Stimulated activated CD4-positive, alpha-beta T cell treated with anti-CD3 and anti-CD28 coated beads, Interleukin-15, amount 100 ng/mL, for 1 hour (primary cell): Measurements from ENCODE around the gene TSR3.

Experiments
- DNase-seq, 2 donors: peaks; one replicate each; pipeline ENCODE4 v3.0.0-alpha.2; 2020; ENCODE audit warnings: low read depth in 1 of 2, low spot score in 1 of 2

The TSR3 gene

DNA sequence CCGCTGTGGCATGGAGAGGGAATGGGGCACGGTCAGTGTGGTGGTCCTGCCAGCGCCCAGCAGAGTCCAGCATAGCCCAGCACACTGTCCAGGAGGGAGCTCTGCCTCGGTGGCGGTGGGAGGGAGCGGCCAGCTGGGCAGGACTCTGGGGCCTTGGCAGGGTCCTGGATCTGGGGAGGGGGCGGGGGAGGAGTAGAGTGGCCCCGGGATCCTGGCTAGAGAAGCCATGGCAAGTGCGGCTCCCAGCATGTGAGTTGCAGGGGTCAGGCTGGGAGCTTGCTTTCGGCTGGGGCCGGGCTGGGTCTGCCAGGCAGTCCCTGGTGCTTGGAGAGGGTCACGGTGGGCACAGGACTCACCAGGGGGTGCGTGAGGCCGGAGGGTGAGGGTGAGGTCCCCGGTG is 3.9 kb upstream of the TSR3 start:
- DNase-seq, result no peak

DNA sequence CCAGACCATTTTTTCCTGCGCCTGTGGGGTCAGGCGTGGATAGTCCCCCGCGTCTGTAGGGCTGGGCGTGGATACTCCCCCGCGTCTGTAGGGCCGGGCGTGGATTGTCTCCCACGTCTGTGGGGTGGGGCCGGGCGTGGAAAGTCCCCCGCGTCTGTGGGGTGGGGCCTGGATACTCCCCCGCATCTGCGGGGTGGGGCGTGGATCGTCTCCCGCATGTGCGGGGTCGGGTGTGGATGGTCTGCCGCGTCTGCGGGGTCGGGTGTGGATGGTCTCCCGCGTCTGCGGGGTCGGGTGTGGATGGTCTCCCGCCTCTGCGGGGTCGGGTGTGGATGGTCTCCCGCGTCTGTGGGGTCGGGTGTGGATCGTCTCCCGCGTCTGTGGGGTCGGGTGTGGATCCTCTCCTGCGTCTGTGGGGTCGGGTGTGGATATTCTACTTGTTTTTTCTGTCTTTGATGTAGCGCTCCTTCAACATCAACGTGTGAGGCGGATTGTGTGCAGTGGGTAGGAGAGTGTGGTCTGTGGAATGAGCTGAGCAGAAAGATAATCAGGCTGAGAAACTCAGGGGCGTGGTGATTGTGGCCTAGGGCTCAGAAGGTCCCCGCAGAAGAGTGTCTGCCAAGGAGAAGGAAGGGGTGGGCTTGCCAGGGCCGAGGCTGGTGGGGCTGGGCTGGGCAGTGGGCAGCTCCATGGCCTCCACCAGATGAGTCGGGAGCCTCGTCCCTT is 3.3 kb upstream of the TSR3 start:
- DNase-seq, result no peak

DNA sequence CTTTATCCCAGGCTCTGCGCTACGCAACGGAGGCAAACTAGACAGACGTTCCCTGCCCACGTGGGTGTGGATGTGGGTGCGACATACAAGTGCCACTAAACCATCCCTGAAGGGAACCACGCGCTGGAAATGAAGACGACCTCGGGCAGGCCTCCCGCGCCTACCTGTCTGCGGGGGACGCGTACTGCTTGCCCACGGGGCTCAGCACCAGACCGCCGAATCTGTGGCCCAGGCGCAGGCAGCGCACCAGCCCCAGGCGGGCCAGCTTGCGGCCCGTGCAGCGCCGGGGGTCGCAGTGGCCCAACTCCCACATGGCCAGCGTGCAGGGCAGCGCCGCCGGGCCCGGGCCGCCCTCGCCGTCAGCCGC is 480 bp downstream of the TSR3 start:
- no peak for DNase-seq

DNA sequence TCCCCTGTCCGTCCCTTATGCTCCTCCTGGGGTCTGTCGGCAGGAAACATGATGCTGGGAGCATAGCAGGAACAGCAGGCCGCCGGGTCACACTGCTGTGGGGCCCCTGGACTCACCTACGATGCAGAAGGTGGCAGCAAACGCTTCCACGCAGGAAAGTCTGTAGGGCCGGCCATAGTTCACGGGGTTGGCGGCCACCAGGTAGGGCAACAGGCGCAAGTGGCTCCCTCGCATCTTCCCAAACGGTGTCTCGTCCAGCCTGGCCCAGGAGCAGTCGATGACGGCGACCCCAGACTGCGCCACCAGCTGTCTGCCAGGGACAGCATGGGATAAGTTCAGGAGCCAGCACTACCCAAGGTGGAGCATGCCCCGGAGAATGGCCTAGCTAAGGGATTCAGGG is 987 bp downstream of the TSR3 start:
- no peak for DNase-seq

DNA sequence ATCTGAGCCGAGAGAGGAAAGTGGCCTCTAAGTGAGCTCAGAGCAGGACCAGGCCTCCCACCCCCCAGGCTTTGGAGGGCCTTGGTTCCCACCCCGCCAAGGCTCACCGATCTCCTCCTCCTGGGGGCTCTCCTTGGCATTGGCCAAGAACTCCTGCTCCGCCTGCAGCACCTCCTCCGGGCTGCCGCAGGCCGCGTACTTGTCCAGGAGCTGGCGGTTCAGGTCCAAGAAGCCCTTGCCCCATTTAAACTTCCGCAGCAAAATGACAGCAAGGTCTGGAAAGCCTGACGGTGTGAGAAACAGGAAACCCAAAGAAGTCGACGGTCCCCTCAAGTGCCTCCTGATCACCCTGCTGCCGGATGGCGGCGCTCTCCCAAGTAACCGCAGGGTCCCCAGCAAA is 1.7 kb downstream of the TSR3 start:
- no peak for DNase-seq

DNA sequence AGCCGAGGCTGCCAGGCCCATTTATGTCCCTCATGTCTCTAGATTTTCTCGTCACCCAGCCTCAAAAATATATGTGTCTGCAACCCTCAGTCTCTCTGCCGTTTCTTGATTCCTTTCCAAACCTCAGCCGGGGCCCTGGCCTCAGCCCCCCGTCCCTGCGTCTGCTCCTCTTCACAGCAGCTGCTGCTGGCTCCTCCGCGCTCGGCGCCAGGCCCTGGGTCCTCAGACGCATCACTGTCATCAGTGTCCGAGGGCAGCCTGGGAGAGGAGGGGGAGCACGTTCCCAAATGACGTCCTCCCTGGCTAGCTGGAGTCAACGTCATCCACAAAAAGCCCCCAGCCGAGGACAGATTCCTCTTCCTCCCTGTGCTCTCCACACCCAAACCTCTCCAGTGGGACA is 2.3 kb downstream of the TSR3 start:
- DNase-seq, result no peak

DNA sequence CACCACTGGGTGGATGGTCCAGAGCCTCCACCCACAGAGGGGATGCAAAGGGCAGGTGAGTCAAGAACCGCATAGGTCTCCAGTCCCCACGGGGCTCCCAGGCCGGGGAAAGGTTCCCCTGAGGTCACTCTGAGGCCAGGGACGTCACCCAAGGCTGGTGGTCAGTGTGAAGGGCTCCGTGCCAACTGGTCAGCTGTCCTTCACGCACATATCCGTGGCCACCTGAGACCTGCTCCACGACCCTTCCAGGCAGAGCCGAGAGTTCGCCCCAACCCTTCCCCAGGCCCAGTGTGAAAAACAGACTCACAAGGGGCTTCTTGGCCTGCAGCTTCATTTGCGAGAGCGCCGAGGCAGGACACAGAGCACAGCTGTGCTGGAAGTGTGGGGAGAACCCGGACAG is 2.8 kb downstream of the TSR3 start:
- no peak for DNase-seq

DNA sequence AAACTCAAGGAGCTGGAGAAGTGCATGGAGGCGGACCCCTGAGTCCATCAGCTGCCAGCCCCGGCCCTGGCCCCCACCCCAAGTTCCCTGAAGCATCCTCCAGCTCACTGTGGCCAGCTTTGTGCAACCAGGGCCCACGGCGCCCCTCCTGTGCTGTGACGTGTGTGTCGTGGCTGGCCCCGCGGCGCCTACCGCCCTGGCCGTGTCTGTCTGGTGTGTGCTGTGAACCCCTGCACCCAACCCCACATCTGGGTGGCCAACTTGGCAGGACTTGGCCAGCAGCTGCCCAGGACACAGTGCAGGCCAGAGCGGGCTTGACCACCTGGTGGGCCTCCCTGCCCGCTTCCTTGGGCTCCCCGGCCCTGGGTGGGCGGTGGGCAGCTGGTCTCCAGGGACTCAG is 3.2 kb downstream of the TSR3 start:
- no peak for DNase-seq

DNA sequence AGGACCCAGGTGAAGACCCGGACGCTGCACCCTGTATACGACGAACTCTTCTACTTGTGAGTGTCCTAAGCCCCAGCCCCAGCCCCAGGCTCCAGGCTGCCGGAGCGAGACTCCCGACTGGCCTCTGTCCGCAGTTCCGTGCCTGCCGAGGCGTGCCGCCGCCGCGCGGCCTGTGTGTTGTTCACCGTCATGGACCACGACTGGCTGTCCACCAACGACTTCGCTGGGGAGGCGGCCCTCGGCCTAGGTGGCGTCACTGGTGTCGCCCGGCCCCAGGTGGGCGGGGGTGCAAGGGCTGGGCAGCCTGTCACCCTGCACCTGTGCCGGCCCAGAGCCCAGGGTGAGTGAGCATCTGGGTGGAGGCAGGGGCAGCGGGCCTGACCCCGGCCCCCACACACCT is 3.7 kb downstream of the TSR3 start:
- DNase-seq, result no peak

DNA sequence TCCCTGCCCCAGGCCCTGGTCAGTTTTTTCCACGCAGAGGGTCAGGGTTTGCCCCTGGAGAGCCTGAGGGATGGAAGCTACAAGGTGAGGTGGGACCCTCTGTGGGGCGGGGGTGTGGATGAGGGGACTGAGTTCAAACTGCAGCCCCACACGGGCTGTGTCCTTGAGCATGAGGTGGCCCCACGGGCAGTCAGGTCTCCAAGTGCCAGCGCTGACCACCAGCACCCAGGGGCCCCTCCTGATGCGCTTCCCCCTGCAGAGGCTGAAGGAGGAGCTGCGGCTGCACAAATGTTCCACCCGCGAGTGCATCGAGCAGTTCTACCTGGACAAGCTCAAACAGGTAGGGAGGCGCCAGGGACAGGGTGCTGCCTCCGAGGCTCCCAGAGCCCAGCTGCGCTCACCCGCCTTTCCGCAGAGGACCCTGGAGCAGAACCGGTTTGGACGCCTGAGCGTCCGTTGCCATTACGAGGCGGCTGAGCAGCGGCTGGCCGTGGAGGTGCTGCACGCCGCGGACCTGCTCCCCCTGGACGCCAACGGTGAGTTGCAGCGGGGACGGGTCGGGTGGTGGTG is 4.3 kb downstream of the TSR3 start:
- DNase-seq, result no peak

DNA sequence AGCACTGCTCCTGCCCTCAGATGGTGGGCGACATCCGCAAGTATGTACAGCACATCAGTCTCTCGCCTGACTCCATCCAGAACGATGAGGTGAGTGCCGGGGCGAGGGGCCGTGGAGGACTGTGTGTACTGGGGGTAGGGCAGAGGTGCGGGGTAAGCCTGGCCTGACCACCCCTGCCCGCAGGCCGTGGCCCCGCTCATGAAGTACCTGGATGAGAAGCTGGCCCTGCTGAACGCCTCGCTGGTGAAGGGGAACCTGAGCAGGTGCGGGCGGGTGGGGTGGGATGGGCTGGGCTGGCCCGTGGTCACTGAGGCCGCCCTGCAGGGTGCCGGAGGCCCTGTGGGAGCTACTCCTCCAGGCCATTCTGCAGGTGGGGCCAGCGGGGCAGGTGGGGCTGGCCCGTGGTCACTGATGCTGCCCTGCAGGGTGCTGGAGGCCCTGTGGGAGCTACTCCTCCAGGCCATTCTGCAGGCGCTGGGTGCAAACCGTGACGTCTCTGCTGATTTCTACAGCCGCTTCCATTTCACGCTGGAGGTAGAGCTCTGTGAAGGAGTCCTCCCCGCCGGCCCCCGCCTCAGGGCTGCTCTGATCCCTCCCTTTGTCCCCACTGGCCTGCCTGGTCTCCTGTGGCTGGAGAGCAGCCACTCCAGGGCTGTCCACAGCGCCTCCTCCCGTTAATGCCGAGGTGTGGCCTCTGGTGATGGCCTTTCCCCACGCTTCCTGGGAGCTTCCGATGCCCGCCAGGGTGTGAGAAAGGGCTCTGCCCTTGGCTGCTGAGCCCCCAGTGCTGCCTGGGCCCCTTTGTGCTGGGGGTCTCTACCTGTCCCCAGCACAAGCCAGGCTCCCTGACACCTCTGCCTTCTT is 5.0 kb downstream of the TSR3 start:
- DNase-seq, result no peak

DNA sequence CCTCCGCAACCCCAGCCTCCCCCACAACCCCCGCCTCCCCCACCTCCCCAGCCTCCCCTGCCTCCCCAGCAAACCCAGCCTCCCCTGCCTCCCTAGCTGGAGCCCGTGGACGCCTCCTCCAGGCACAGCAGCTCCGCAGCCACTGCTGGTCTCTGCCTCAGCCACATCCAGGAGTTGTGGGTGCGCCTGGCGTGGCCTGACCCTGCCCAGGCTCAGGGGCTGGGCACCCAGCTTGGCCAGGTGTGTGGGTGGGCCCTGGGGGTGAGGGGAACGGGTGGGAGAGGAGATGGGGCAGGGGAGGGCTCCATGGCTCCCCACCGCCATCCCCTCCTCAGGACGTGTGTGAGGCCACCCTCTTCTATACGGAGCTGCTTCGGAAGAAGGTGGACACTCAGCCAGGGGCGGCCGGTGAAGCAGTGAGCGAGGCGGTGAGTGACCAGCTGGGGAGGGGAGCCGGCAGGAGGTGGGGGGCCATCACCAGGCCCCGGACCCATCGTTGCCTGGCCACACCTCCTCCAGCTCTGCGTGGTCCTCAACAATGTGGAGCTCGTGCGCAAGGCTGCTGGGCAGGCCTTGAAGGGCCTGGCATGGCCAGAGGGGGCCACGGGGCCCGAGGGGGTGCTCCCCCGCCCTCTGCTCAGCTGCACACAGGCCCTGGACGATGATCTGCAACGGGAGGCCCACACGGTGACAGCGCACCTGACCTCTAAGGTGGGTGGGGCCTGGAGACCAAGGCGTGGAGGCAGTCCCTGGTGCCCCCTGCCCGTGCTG is 5.8 kb downstream of the TSR3 start:
- no peak for DNase-seq

DNA sequence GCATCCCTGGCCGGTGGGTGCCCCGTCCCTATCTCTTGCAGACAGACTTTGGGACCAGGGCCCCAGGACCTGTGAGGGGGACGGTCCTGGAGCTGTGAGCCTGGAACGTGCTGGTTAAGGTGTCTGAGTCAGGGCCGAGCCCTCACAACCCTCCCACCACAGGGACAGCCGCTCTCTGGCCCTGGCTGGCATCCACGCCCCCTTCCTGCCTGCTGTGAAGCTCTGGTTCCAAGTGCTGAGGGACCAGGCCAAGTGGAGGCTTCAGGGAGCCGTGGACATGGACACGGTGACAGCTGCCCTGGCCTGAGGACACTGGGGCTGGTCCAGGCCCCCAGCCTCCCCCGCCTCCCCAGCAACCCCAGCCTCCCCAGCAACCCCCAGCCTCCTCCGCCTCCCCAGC is 6.6 kb downstream of the TSR3 start:
- no peak for DNase-seq

DNA sequence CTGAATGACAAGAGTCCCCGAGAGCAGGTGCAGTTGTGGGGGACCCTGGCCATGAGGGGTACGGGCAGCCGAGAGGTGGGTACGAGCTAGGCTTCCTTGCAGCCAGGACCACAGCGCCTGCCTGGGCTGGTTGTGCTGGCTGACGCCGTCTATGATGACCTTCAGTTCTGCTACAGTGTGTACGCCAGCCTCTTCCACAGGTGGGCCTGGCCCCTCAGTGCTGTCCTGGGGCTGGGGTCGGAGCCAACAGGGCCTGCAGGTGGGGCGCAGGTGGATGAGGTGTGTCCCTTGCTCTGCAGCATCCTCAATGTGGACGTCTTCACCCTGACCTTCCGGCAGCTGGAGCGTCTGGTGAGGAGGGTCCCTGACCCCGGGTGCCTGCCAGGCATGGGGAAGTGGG is 7.2 kb downstream of the TSR3 start:
- DNase-seq, result no peak

DNA sequence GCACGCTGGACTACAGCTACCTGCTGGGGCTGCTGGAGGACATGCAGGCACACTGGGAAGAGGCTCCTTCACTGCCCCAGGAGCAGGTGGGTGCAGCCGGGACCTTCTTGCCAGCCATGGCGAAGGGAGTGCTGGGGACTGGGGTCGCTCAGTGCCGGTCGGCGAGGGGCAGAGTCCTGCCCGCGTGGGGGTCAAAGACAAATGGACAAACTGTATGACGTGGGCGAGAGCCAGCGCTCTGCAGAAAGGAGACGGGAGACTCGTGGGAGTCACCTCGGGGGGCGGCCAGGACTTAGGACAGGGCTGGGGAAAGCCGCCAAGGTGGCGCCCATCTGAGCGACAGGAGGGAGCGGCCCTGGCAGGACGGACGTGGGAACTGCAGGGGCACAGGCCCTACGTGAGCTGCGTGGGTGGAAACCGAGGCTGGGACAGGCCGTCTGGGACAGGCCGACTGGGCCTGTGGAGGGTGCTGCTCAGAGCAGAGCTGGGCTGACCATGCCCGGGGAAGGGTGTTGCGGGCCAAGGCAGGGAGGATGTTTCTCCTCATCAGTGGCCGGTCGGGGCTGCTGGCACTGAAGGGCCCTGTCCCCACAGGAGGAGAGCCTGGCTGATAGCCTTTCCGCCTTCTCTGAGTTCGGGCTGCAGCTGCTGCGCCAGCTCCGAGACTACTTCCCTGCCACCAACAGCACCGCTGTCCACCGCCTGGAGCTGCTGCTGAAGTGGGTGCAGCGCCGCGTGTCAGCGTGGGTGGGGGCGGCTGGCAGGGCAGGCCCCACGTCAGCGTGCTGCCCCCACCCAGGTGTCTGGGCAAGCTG is 8.0 kb downstream of the TSR3 start:
- DNase-seq, result no peak

DNA sequence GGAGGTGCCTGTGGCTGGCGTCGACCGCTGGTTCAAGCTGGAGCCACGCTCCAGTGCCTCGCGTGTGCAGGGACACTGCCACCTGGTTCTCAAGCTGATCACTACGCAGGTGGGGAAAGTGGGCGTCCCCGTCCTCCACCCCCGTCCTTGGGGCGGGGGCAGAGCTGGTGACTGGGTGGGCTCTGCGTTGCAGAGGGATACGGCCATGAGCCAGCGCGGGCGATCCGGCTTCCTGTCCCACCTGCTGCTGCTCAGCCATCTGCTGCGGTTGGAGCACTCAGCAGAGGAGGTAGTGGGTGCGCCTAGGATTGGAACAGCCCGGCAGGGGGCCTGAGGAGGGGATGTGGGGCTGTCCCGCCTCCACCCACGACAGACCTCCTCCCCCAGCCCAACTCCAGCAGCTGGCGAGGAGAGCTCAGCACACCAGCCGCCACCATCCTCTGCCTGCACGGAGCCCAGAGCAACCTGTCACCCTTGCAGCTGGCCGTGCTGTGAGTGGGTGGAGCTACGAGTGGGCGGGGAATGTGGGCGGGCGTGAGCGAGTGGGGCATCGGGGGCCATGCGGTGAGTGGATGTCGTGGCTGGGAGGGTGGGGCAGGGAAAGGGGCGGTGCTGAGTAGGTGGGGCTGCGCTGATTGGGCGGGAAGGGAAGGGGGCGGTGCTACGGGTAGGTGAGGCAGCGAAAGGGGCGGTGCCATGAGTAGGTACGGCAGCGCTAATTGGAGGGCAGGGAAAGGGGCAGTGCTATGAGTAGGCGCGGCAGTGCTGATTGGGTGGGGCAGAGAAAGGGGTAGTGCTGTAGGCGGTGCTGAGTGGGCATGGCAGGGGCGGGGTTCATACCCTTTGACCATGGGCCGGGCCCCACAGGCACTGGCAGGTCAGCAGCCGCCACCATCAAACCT is 8.9 kb downstream of the TSR3 start:
- DNase-seq, result peak; percentile 85 to 90

DNA sequence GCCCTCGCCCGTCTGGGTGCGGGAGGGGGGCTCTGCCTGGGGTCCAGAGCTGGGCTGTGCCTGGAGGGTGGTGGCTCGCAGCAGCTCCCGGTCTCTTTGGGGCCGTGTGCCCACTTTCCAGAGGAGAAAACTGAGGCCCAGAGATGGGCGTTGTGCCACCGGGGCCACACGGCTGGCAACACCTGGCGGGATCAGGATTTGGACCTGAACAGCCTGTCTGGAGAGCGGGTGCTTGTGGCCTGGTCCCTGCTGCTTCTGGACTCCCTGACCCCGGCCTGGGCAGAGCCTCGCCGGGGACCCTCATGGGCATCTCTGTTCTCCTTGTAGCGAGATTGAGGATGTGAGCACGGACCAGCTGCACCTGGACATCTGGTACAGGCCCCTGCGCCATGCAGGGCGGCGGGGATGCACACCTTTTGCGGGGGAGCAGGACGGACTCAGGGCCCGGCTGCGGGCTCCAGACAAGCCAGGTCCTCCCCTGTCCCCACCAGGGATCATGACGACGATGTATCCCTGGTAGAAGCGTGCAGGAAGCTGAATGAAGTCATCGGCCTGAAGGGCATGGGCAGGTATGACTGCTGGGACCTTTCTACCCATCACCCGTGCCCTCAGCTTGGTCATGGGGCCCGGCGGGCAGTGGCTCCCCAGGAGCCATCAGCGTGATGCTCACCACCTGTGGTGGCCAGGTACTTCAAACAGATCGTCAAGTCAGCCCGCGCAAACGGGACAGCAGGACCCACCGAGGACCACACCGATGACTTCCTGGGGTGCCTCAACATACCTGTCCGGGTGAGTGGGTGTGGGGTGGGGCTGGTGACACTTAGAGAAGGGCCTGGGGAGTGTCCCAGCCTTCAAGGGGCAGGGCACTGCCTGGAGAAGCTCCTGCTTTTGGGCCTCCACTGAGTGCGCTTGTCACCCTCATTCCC is 9.9 kb downstream of the TSR3 start:
- DNase-seq, result no peak

DNA sequence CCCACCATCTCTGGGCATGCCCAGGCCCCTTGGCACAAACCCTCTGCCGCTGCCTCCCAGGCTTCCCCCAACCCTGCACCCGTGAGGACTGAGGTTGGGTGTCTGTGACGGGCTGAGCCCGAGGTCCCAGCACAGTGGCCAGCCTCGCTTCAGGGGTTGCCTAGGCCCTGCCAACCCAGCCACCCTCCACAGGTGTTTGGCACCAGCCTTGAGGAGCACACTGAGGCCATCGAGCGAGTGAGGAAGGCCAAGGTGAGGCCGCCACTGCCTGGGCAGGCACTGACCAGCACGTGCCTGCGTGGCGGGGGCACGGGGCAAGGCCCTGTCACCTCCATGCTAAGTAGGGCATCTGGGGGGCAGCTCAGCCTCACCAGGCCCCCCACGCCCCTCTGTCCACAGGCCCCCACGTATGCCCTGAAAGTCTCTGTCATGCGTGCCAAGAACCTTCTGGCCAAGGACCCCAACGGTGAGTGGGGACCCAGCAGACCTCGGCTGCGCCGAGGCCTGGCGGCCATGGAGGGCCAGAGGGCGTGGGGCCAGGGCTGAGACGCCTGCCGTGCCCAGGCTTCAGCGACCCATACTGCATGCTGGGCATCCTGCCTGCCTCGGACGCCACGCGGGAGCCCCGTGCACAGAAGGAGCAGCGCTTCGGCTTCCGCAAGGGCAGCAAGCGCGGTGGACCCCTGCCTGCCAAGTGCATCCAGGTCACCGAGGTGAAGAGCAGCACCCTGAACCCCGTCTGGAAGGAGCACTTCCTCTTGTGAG is 10.8 kb downstream of the TSR3 start:
- no peak for DNase-seq
